Measurements from ENCODE around the gene SLC34A3.

The SLC34A3 gene

GRCh38 chr9:137216188-137216965 lies 14.3 kb upstream of the SLC34A3 start:
- H3K36me3 Mint-ChIP-seq (ENCODE audit: insufficient read depth): peaks cover 6% of the 10 kb centered on the region
- H3K9me3 Mint-ChIP-seq: no peaks in the 10 kb centered on the region
- H3K27ac Mint-ChIP-seq: no peak overlapping the region
- no peaks in the 10 kb centered on the region for H3K27me3 Mint-ChIP-seq
- DNase-seq (no peak), ATAC-seq (replicated peaks) (no peak)
- peaks cover 0 to 3% of the 10 kb centered on the region in 2 donors for H3K4me1 Mint-ChIP-seq (ENCODE audit: low read depth in 2 of 2)
- no peak overlapping the region for H3K4me3 Mint-ChIP-seq

GRCh38 chr9:137217276-137218211 lies 13.2 kb upstream of the SLC34A3 start:
- peaks cover 6% of the 10 kb centered on the region for H3K36me3 Mint-ChIP-seq (ENCODE audit: insufficient read depth)
- ATAC-seq (replicated peaks): no peak
- peaks cover 0 to 3% of the 10 kb centered on the region in 2 donors for H3K4me1 Mint-ChIP-seq (ENCODE audit: low read depth in 2 of 2)
- no peaks in the 10 kb centered on the region for H3K9me3 Mint-ChIP-seq
- H3K27ac Mint-ChIP-seq: no peak overlapping the region
- no peaks in the 10 kb centered on the region for H3K27me3 Mint-ChIP-seq
- no peak overlapping the region for H3K4me3 Mint-ChIP-seq
- DNase-seq: no peak

- H3K27ac Mint-ChIP-seq: no peak overlapping the region
- H3K36me3 Mint-ChIP-seq (ENCODE audit: insufficient read depth): peaks cover 5% of the 10 kb centered on the region
- H3K4me1 Mint-ChIP-seq (ENCODE audit: low read depth in 2 of 2): peaks cover 0 to 4% of the 10 kb centered on the region in 2 donors
- H3K4me3 Mint-ChIP-seq: no peak overlapping the region
- ATAC-seq (replicated peaks) (no peak), DNase-seq (no peak)
- H3K9me3 Mint-ChIP-seq: no peaks in the 10 kb centered on the region
- H3K27me3 Mint-ChIP-seq: no peaks in the 10 kb centered on the region
These were observed 12.4 kb upstream of the SLC34A3 start for GRCh38 chr9:137218212-137218753.

GRCh38 chr9:137218754-137219271 lies 11.9 kb upstream of the SLC34A3 start:
- no peak overlapping the region for H3K27ac Mint-ChIP-seq
- no peak for DNase-seq
- H3K4me3 Mint-ChIP-seq: no peak overlapping the region
- no peaks in the 10 kb centered on the region for H3K27me3 Mint-ChIP-seq
- peaks cover 0 to 4% of the 10 kb centered on the region in 2 donors for H3K4me1 Mint-ChIP-seq (ENCODE audit: low read depth in 2 of 2)
- peaks cover 10% of the 10 kb centered on the region for H3K36me3 Mint-ChIP-seq (ENCODE audit: insufficient read depth)
- no peak for ATAC-seq (replicated peaks)
- H3K9me3 Mint-ChIP-seq: no peaks in the 10 kb centered on the region

GRCh38 chr9:137219757-137220316 lies 10.9 kb upstream of the SLC34A3 start:
- H3K36me3 Mint-ChIP-seq (ENCODE audit: insufficient read depth): peaks cover 13% of the 10 kb centered on the region
- no peaks in the 10 kb centered on the region for H3K27me3 Mint-ChIP-seq
- H3K4me1 Mint-ChIP-seq (ENCODE audit: low read depth in 2 of 2): peaks cover 0 to 4% of the 10 kb centered on the region in 2 donors
- ATAC-seq (replicated peaks): no peak
- peak overlapping the region in 1 of 2 donors; percentile 53 for H3K4me3 Mint-ChIP-seq
- no peak overlapping the region for H3K27ac Mint-ChIP-seq
- DNase-seq: no peak
- H3K9me3 Mint-ChIP-seq: no peaks in the 10 kb centered on the region

- Mint-ChIP-seq H3K9me3 (no peaks in the 10 kb centered on the region), H3K4me1 (ENCODE audit: low read depth in 2 of 2) (peaks cover 0 to 4% of the 10 kb centered on the region in 2 donors), H3K27ac (no peak overlapping the region), H3K27me3 (no peaks in the 10 kb centered on the region), H3K4me3 (peak overlapping the region; percentile 53 to 57), H3K36me3 (ENCODE audit: insufficient read depth) (peaks cover 13% of the 10 kb centered on the region)
- DNase-seq (no peak), ATAC-seq (replicated peaks) (no peak)
These were observed 10.2 kb upstream of the SLC34A3 start for GRCh38 chr9:137220317-137221094.

GRCh38 chr9:137221095-137221505 lies 9.6 kb upstream of the SLC34A3 start:
- Mint-ChIP-seq H3K4me1 (ENCODE audit: low read depth in 2 of 2) (peaks cover 0 to 4% of the 10 kb centered on the region in 2 donors), H3K4me3 (peak overlapping the region; percentile 53 to 57), H3K36me3 (ENCODE audit: insufficient read depth) (peaks cover 13% of the 10 kb centered on the region), H3K27ac (no peak overlapping the region), H3K9me3 (no peaks in the 10 kb centered on the region), H3K27me3 (no peaks in the 10 kb centered on the region)
- ATAC-seq (replicated peaks) (no peak), DNase-seq (no peak)

GRCh38 chr9:137221506-137222111 lies 9.1 kb upstream of the SLC34A3 start:
- Mint-ChIP-seq H3K9me3 (no peaks in the 10 kb centered on the region), H3K36me3 (ENCODE audit: insufficient read depth) (peaks cover 13% of the 10 kb centered on the region), H3K4me3 (no peak overlapping the region), H3K4me1 (ENCODE audit: low read depth in 2 of 2) (peaks cover 0 to 4% of the 10 kb centered on the region in 2 donors), H3K27me3 (no peaks in the 10 kb centered on the region), H3K27ac (no peak overlapping the region)
- no peak for DNase-seq
- ATAC-seq (replicated peaks): no peak

- Mint-ChIP-seq H3K36me3 (ENCODE audit: insufficient read depth) (peaks cover 13% of the 10 kb centered on the region), H3K27me3 (peaks cover 1 to 3% of the 10 kb centered on the region in 2 donors), H3K4me3 (peak within 1 kb of the TSS; percentile 78 to 83), H3K4me1 (ENCODE audit: low read depth in 2 of 2) (peaks cover under 1 to 4% of the 10 kb centered on the region in 2 donors), H3K27ac (peak within 1 kb of the TSS; percentile 86 to 88), H3K9me3 (no peaks in the 10 kb centered on the region)
- DNase-seq (no peak), ATAC-seq (replicated peaks) (no peak)
These were observed 8.3 kb upstream of the SLC34A3 start, which contains the start of gene RNF208 for GRCh38 chr9:137222190-137223077. RNF208 (minus strand) TSS chr9:137222240; CDS start chr9:137221212, 1,028 bp downstream.

GRCh38 chr9:137223078-137223970 lies 7.4 kb upstream of the SLC34A3 start:
- H3K36me3 Mint-ChIP-seq (ENCODE audit: insufficient read depth): peaks cover 13% of the 10 kb centered on the region
- H3K4me3 Mint-ChIP-seq: peak overlapping the region; percentile 78 to 83
- H3K27me3 Mint-ChIP-seq: peaks cover 6 to 9% of the 10 kb centered on the region in 2 donors
- ATAC-seq (replicated peaks): peak; percentile 89
- H3K9me3 Mint-ChIP-seq: no peaks in the 10 kb centered on the region
- peaks cover 4 to 6% of the 10 kb centered on the region in 2 donors for H3K4me1 Mint-ChIP-seq (ENCODE audit: low read depth in 2 of 2)
- H3K27ac Mint-ChIP-seq: peak overlapping the region; percentile 86 to 88
- peak; percentile 95 to 96 (median 96) for DNase-seq
